DND-41 (cell line): Measurements from ENCODE around the gene GLIPR2.
A peak's percentile ranks its signal among the peaks of the same experiment; 100 is the strongest.
"Not testable (repeated sequence)": the region's sequence is repeated elsewhere in the genome, so short reads cannot be mapped to it uniquely, and the experiment has no call there.

Source experiments
- ATAC-seq: fragments of 200-7000 bp; cut with Tn5 transposase; 3 replicates; pipeline ENCODE4 v1.9.1; 2021; ENCODE audit warnings: low read depth; ENCODE audit not compliant: insufficient read depth
- DNase-seq: peaks from one replicate; pipeline ENCODE4 v3.0.0-alpha.2; 2020
- H2AFZ ChIP-seq: 2 replicates; pipeline ENCODE4 v1.6.0; 2012; ENCODE audit warnings: low read depth, low read length
- H3K27ac ChIP-seq: 2 replicates; pipeline ENCODE4 v1.5.1; 2012; ENCODE audit warnings: low read length, inconsistent platforms
- H3K27me3 ChIP-seq: fragments of 200-600 bp; sonication (generic); 2 replicates; pipeline ENCODE4 v1.6.0; 2012; ENCODE audit warnings: low read length, mild to moderate bottlenecking, inconsistent platforms; ENCODE audit not compliant: insufficient read depth, poor library complexity
- H3K36me3 ChIP-seq: 2 replicates; pipeline ENCODE4 v1.5.1; 2012; ENCODE audit warnings: low read length, inconsistent platforms; ENCODE audit not compliant: insufficient read depth
- H3K4me1 ChIP-seq: 2 replicates; pipeline ENCODE4 v1.5.1; 2012; ENCODE audit warnings: mild to moderate bottlenecking, low read length; ENCODE audit not compliant: insufficient read depth
- H3K4me2 ChIP-seq: 2 replicates; pipeline ENCODE4 v1.6.0; 2012; ENCODE audit warnings: mild to moderate bottlenecking, moderate library complexity, low read length, inconsistent platforms; ENCODE audit not compliant: insufficient read depth
- H3K4me3 ChIP-seq, 2 experiments: fragments of 200-600 bp in 1 of 2; shearing (Covaris generic) in 1 of 2; 2 replicates each; pipeline ENCODE4 v1.5.1; 2012 to 2016; ENCODE audit warnings: inconsistent platforms in 2 of 2, low read length in 2 of 2, mild to moderate bottlenecking in 2 of 2, low read depth in 1 of 2, moderate library complexity in 1 of 2
- H3K79me2 ChIP-seq: 2 replicates; pipeline ENCODE4 v1.6.0; 2012; ENCODE audit warnings: low read length, inconsistent platforms; ENCODE audit not compliant: insufficient read depth
- H3K9ac ChIP-seq: 2 replicates; pipeline ENCODE4 v1.6.0; 2012; ENCODE audit warnings: low read depth, mild to moderate bottlenecking, inconsistent platforms, low read length, moderate library complexity
- H3K9me3 ChIP-seq: 2 replicates; pipeline ENCODE4 v1.5.1; 2012; ENCODE audit warnings: low read length, moderate library complexity, mild to moderate bottlenecking, inconsistent platforms; ENCODE audit not compliant: insufficient read depth, severe bottlenecking
- H4K20me1 ChIP-seq: 2 replicates; pipeline ENCODE4 v1.6.0; 2012; ENCODE audit warnings: low read length; ENCODE audit not compliant: insufficient read depth
- EZH2 ChIP-seq: IDR thresholded peaks from 3 replicates; pipeline ENCODE4 v1.6.1; 2012; ENCODE audit warnings: borderline replicate concordance, low read depth, mild to moderate bottlenecking, moderate library complexity, low read length, inconsistent platforms; ENCODE audit not compliant: severe bottlenecking
- TF ChIP-seq, protein P1 (sequence below): IDR thresholded peaks from 2 replicates; pipeline ENCODE4 v1.5.1; 2012; ENCODE audit warnings: borderline replicate concordance, low read length, moderate library complexity, mild to moderate bottlenecking; ENCODE audit not compliant: poor library complexity, severe bottlenecking; ENCODE audit errors: extremely low read depth

Gene GLIPR2

GRCh38 chr9:36136272-36136893, at the start of gene GLIPR2:
TSS of gene GLIPR2 (plus strand) at chr9:36136733. CDS start at chr9:36136779, 46 bp downstream.
- TF ChIP-seq, protein P1, sequence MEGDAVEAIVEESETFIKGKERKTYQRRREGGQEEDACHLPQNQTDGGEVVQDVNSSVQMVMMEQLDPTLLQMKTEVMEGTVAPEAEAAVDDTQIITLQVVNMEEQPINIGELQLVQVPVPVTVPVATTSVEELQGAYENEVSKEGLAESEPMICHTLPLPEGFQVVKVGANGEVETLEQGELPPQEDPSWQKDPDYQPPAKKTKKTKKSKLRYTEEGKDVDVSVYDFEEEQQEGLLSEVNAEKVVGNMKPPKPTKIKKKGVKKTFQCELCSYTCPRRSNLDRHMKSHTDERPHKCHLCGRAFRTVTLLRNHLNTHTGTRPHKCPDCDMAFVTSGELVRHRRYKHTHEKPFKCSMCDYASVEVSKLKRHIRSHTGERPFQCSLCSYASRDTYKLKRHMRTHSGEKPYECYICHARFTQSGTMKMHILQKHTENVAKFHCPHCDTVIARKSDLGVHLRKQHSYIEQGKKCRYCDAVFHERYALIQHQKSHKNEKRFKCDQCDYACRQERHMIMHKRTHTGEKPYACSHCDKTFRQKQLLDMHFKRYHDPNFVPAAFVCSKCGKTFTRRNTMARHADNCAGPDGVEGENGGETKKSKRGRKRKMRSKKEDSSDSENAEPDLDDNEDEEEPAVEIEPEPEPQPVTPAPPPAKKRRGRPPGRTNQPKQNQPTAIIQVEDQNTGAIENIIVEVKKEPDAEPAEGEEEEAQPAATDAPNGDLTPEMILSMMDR = peak; percentile 32
- no peak for TF ChIP-seq EZH2
- Histone ChIP-seq H3K4me2 (peak within 1 kb of the TSS; percentile 92), H3K36me3 (no peaks in the 10 kb centered on the region), H3K27ac (no peak within 1 kb of the TSS), H3K79me2 (no peaks in the 10 kb centered on the region), H3K4me3 (peak within 1 kb of the TSS; percentile 29 to 63; a peak in 3 of 4 replicates), H3K9me3 (no peaks in the 10 kb centered on the region), H4K20me1 (peaks cover 15% of the 10 kb centered on the region; the same call in 1 of the 2 replicates), H3K4me1 (peaks cover 41% of the 10 kb centered on the region), H2AFZ (peak within 1 kb of the TSS; percentile 60), H3K9ac (peak within 1 kb of the TSS; percentile 59), H3K27me3 (peaks cover 32% of the 10 kb centered on the region)
- peak; percentile 88 for ATAC-seq
- DNase-seq = peak; percentile 70

GRCh38 chr9:36087054-36087453, 49.5 kb upstream of the GLIPR2 start:
- not testable (repeated sequence) for H3K4me2 ChIP-seq

GRCh38 chr9:36088020-36088419, 48.5 kb upstream of the GLIPR2 start:
- DNase-seq (no peak), ATAC-seq (no peak)
- Histone ChIP-seq H3K27me3 (no peaks in the 10 kb centered on the region), H3K4me1 (no peaks in the 10 kb centered on the region), H3K27ac (no peak overlapping the region), H3K36me3 (no peaks in the 10 kb centered on the region; the same call in 1 of the 2 replicates), H3K9ac (no peak overlapping the region), H3K4me3 (no peak overlapping the region), H3K9me3 (no peaks in the 10 kb centered on the region), H3K79me2 (no peaks in the 10 kb centered on the region), H2AFZ (no peak overlapping the region), H3K4me2 (no peak overlapping the region), H4K20me1 (no peaks in the 10 kb centered on the region)
- TF ChIP-seq, protein P1 = no peak
- TF ChIP-seq EZH2 = no peak

More at GRCh38 chr9:36087054-36087453, 49.5 kb upstream of the GLIPR2 start:
- not testable (repeated sequence) for H3K27ac ChIP-seq, ATAC-seq, H2AFZ ChIP-seq, H3K9ac ChIP-seq, H3K79me2 ChIP-seq, H3K36me3 ChIP-seq, H3K4me1 ChIP-seq, H4K20me1 ChIP-seq, H3K4me3 ChIP-seq, H3K27me3 ChIP-seq, H3K9me3 ChIP-seq, DNase-seq

DNA sequence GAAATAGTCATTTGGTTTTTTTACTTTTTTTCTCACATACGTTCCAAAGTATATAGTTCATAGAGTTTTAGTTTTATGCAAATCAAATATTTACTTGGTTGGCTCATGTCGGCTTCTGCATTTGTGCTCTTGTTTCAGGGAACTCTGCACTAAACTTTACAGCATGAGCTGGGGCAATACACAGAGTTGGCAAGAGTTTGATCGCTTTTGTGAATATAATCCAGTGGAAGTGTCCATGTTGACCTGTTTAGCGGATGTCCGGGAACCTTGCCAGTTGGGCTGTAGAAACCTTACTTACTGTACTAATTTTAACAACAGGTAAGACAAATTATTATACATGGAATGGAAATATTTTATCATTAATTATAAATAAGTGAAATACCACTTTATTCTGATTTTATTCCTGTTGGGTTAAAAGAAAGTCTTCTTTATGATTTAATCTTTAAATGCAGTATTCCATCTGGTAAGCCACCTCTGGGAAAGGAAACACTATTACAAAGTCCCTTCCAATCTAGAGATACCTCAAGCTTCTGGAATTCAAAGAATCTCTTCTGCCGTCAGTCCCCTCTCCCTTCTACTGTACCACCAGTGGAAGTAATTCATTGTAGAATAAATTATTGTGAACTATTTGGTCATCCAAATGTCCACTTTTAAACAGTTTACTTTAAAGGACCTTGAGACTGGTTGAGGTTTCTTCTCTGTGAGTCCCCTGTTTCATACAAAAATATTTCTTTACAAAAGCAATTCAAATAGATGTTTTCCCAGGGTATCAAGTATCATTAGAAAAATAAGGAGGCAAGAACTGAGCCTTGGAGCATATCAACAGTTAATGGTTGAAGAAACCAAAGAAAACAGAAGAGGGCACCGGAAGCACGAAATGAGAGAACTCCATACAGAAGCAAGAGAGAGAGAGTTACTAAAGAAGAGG, 45.2 kb upstream of the GLIPR2 start:
- no peaks in the 10 kb centered on the region for H3K9me3 ChIP-seq
- H3K27ac ChIP-seq = no peak overlapping the region
- no peak overlapping the region for H3K9ac ChIP-seq
- ATAC-seq = no peak
- no peaks in the 10 kb centered on the region; the same call in 1 of the 2 replicates for H3K36me3 ChIP-seq
- H2AFZ ChIP-seq = no peak overlapping the region
- TF ChIP-seq EZH2 = no peak
- TF ChIP-seq, protein P1 = no peak
- no peaks in the 10 kb centered on the region for H3K79me2 ChIP-seq
- H3K4me3 ChIP-seq = no peak overlapping the region
- no peak for DNase-seq
- H3K27me3 ChIP-seq = no peaks in the 10 kb centered on the region
- H3K4me2 ChIP-seq = no peak overlapping the region
- no peaks in the 10 kb centered on the region for H3K4me1 ChIP-seq
- no peaks in the 10 kb centered on the region for H4K20me1 ChIP-seq
